ENCODE data around the gene GCH1. TPM values are rescaled to one million over a fixed set of nuclear protein-coding genes. Genes with fewer than 3 reads are reported as not detected.

GCH1 gene
- total RNA-seq, 2 experiments from 2014 or later: 54.8 to 55.1 TPM

GRCh38 chr14:54829486-54830224 is 73.0 kb downstream of the GCH1 start:
- POLR2A ChIA-PET: no interaction called here
- CTCF ChIA-PET: interaction anchor here (1.1 to 1.8 kb wide), 2 partner anchors 8 to 41 kb away, joined by 3 read pairs; no protein-coding TSS in a partner anchor
- H3K9me3 Mint-ChIP-seq: peaks cover 16% of the 10 kb centered on the region

GRCh38 chr14:54828037-54828436 is 74.6 kb downstream of the GCH1 start:
- no peak for DNase-seq
- Mint-ChIP-seq H3K9me3 (peaks cover 28% of the 10 kb centered on the region), H3K4me1 (no peaks in the 10 kb centered on the region), H3K27me3 (peaks cover 22% of the 10 kb centered on the region), H3K27ac (no peak overlapping the region), H3K4me3 (no peak overlapping the region), H3K36me3 (ENCODE audit: low read depth) (peaks cover 4% of the 10 kb centered on the region)
- CTCF ChIA-PET: interaction anchor here (1.4 kb wide), 1 partner anchor 10 kb away, joined by 3 read pairs; no protein-coding TSS in a partner anchor
- POLR2A ChIA-PET: no interaction called here

More at GRCh38 chr14:54829486-54830224, 73.0 kb downstream of the GCH1 start:
- Mint-ChIP-seq H3K27me3 (peaks cover 14% of the 10 kb centered on the region), H3K4me3 (no peak overlapping the region), H3K27ac (no peak overlapping the region), H3K36me3 (ENCODE audit: low read depth) (peaks cover 1% of the 10 kb centered on the region), H3K4me1 (no peaks in the 10 kb centered on the region)
- DNase-seq: no peak

GRCh38 chr14:54823757-54824549 is 78.7 kb downstream of the GCH1 start:
- H3K4me3 Mint-ChIP-seq: no peak overlapping the region
- H3K36me3 Mint-ChIP-seq (ENCODE audit: low read depth): peaks cover 3% of the 10 kb centered on the region
- CTCF ChIA-PET: no interaction called here
- no peak overlapping the region for H3K27ac Mint-ChIP-seq
- no peaks in the 10 kb centered on the region for H3K4me1 Mint-ChIP-seq
- H3K9me3 Mint-ChIP-seq: peaks cover 20% of the 10 kb centered on the region
- H3K27me3 Mint-ChIP-seq: peaks cover 20% of the 10 kb centered on the region
- DNase-seq: no peak
- POLR2A ChIA-PET: no interaction called here

GRCh38 chr14:54822685-54823084 is 79.9 kb downstream of the GCH1 start:
- H3K27ac Mint-ChIP-seq: no peak overlapping the region
- no peak overlapping the region for H3K4me3 Mint-ChIP-seq
- peaks cover 22% of the 10 kb centered on the region for H3K27me3 Mint-ChIP-seq
- ChIA-PET CTCF (interaction anchor here (0.6 kb wide), 1 partner anchor 1388 kb away, joined by 3 read pairs; no protein-coding TSS in a partner anchor), POLR2A (no interaction called here)
- peaks cover 3% of the 10 kb centered on the region for H3K36me3 Mint-ChIP-seq (ENCODE audit: low read depth)
- peaks cover 20% of the 10 kb centered on the region for H3K9me3 Mint-ChIP-seq
- no peak for DNase-seq
- H3K4me1 Mint-ChIP-seq: no peaks in the 10 kb centered on the region

- CTCF ChIA-PET: interaction anchor here (1.0 to 1.4 kb wide), 4 partner anchors 9 to 46 kb away, joined by 3 read pairs; no protein-coding TSS in a partner anchor
- H3K27ac Mint-ChIP-seq: no peak overlapping the region
Observed at GRCh38 chr14:54818201-54819133, 84.2 kb downstream of the GCH1 start.

GRCh38 chr14:54817506-54817905 is 85.1 kb downstream of the GCH1 start:
- no peak overlapping the region for H3K27ac Mint-ChIP-seq
- POLR2A ChIA-PET: no interaction called here
- no peak overlapping the region for H3K4me3 Mint-ChIP-seq
- no peaks in the 10 kb centered on the region for H3K4me1 Mint-ChIP-seq
- H3K9me3 Mint-ChIP-seq: no peaks in the 10 kb centered on the region
- H3K27me3 Mint-ChIP-seq: peaks cover 10% of the 10 kb centered on the region
- no peak for DNase-seq
- CTCF ChIA-PET: interaction anchor here (0.7 to 1.4 kb wide), 5 partner anchors 10 to 45 kb away, joined by 3 read pairs; no protein-coding TSS in a partner anchor
- H3K36me3 Mint-ChIP-seq (ENCODE audit: low read depth): no peaks in the 10 kb centered on the region

More at GRCh38 chr14:54818201-54819133, 84.2 kb downstream of the GCH1 start:
- DNase-seq: no peak
- peaks cover 2% of the 10 kb centered on the region for H3K9me3 Mint-ChIP-seq
- POLR2A ChIA-PET: no interaction called here
- H3K36me3 Mint-ChIP-seq (ENCODE audit: low read depth): no peaks in the 10 kb centered on the region
- H3K27me3 Mint-ChIP-seq: peaks cover 8% of the 10 kb centered on the region
- no peaks in the 10 kb centered on the region for H3K4me1 Mint-ChIP-seq
- no peak overlapping the region for H3K4me3 Mint-ChIP-seq

GRCh38 chr14:54816450-54816849 is 86.2 kb downstream of the GCH1 start:
- DNase-seq: no peak
- ChIA-PET CTCF (interaction anchor here (0.8 kb wide), 1 partner anchor 87 kb away, joined by 3 read pairs; no protein-coding TSS in a partner anchor), POLR2A (no interaction called here)
- Mint-ChIP-seq H3K4me3 (no peak overlapping the region), H3K27me3 (peaks cover 11% of the 10 kb centered on the region), H3K4me1 (no peaks in the 10 kb centered on the region), H3K36me3 (ENCODE audit: low read depth) (no peaks in the 10 kb centered on the region), H3K9me3 (no peaks in the 10 kb centered on the region), H3K27ac (no peak overlapping the region)

- Mint-ChIP-seq H3K4me3 (no peak overlapping the region), H3K36me3 (ENCODE audit: low read depth) (no peaks in the 10 kb centered on the region), H3K27ac (no peak overlapping the region), H3K9me3 (no peaks in the 10 kb centered on the region), H3K4me1 (no peaks in the 10 kb centered on the region), H3K27me3 (peaks cover 12% of the 10 kb centered on the region)
- CTCF ChIA-PET: interaction anchor here (0.6 to 1.2 kb wide), 2 partner anchors 185 to 303 kb away, joined by 3 read pairs; no protein-coding TSS in a partner anchor
- POLR2A ChIA-PET: no interaction called here
- no peak for DNase-seq
Observed at GRCh38 chr14:54815515-54815914, 87.1 kb downstream of the GCH1 start.

- ChIA-PET CTCF (interaction anchor here (1.2 kb wide), 1 partner anchor 302 kb away, joined by 3 read pairs; no protein-coding TSS in a partner anchor), POLR2A (no interaction called here)
- no peak overlapping the region for H3K27ac Mint-ChIP-seq
- no peak for DNase-seq
- H3K4me1 Mint-ChIP-seq: no peaks in the 10 kb centered on the region
- peaks cover 12% of the 10 kb centered on the region for H3K27me3 Mint-ChIP-seq
- H3K9me3 Mint-ChIP-seq: no peaks in the 10 kb centered on the region
- no peak overlapping the region for H3K4me3 Mint-ChIP-seq
- H3K36me3 Mint-ChIP-seq (ENCODE audit: low read depth): no peaks in the 10 kb centered on the region
Observed at GRCh38 chr14:54815016-54815415, 87.6 kb downstream of the GCH1 start.

- DNase-seq: no peak
- ChIA-PET CTCF (interaction anchor here (0.6 to 1.3 kb wide), 4 partner anchors 17 to 40 kb away, joined by 3 to 6 read pairs (median 4); no protein-coding TSS in a partner anchor), POLR2A (no interaction called here)
- no peaks in the 10 kb centered on the region for H3K4me1 Mint-ChIP-seq
- peaks cover 7% of the 10 kb centered on the region for H3K27me3 Mint-ChIP-seq
- H3K36me3 Mint-ChIP-seq (ENCODE audit: low read depth): no peaks in the 10 kb centered on the region
- H3K4me3 Mint-ChIP-seq: no peak overlapping the region
- no peak overlapping the region for H3K27ac Mint-ChIP-seq
- H3K9me3 Mint-ChIP-seq: no peaks in the 10 kb centered on the region
Observed at GRCh38 chr14:54814076-54814475, 88.5 kb downstream of the GCH1 start.

- Mint-ChIP-seq H3K27ac (no peak overlapping the region), H3K27me3 (peaks cover 5% of the 10 kb centered on the region), H3K36me3 (ENCODE audit: low read depth) (no peaks in the 10 kb centered on the region), H3K4me3 (no peak overlapping the region), H3K9me3 (no peaks in the 10 kb centered on the region), H3K4me1 (no peaks in the 10 kb centered on the region)
- ChIA-PET POLR2A (no interaction called here), CTCF (interaction anchor here (0.6 to 1.2 kb wide), 2 partner anchors 18 to 102 kb away, joined by 3 to 5 read pairs; no protein-coding TSS in a partner anchor)
- DNase-seq: no peak
Observed at GRCh38 chr14:54813081-54813480, 89.5 kb downstream of the GCH1 start.

GRCh38 chr14:54812617-54813016 is 90.0 kb downstream of the GCH1 start:
- Mint-ChIP-seq H3K4me3 (no peak overlapping the region), H3K4me1 (no peaks in the 10 kb centered on the region), H3K9me3 (no peaks in the 10 kb centered on the region), H3K27me3 (peaks cover 5% of the 10 kb centered on the region), H3K36me3 (ENCODE audit: low read depth) (no peaks in the 10 kb centered on the region), H3K27ac (no peak overlapping the region)
- POLR2A ChIA-PET: no interaction called here
- CTCF ChIA-PET: interaction anchor here (0.6 to 1.7 kb wide), 3 partner anchors 9 to 102 kb away, joined by 3 to 4 read pairs (median 3); no protein-coding TSS in a partner anchor
- DNase-seq: no peak
